Measurements from ENCODE around the gene HAND1. TPM values are rescaled to one million over a fixed set of nuclear protein-coding genes. Genes with fewer than 3 reads are reported as not detected.

Gene HAND1
- 0.19 to 0.26 TPM (median 0.23 TPM) in 5 replicates for total RNA-seq (2022; extraction: Qiagen RNA extraction; ENCODE audit: low read depth)

DNA sequence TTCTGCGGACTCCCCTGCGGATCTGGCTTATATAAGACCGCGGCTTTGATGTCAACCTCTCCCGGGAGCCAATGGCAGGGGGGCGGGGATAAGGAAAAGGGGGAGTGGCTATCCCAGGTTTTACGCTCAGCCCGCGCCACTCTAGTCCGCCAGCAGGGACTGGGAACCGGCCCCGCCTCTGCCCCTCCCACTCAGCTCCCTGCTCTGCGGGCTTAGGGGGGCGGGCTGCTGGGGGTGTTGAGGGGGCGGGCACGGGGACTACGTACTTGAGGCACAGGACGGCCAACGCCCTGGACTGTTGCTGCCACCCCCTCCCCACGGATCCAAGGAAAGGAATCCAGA lies at the start of gene HAND1:
Gene HAND1, minus strand, starts transcription at position 4 of the 342 bp plus-strand sequence. CDS start 219 bp downstream, outside the sequence.

DNA sequence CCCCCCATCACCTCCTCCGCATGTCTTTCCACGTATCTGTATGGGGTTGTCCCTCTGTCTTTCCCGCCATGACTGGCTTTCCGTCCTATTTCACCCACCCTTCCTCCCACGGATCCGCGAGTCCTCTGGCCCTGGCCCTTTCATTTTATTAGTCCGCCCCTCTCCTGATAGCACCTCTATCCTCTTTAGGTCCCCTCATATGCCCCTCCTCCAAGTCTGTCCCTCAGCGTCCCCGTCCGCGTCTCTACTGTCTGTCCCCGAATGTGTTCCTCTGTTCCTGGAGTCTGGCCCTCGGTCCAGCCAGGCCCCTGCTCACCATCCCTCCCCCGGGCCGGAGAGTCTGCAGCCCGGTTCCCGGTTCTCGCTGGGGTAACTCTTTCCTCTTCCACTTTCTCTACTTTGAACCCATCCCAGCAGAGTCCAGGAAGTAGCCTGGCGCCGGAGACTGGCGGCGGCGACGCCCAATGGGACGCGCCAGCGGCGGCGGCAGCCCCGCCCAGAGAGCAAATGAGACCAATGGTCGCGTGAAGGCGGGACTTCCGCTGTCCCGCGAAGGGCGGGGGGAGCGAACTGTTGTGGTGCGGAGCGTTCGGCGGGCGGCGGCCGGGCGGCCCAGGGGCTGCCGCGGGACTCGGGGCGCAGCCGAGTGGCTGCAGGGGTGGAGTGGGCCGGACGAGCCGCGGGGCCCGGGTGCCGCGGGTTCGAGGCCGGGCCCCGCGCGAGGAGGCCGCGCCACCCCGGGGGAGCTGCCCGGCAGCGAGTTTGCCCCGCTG lies 32.4 kb downstream of the HAND1 start, which contains the start of gene SAP30L:
Gene SAP30L, plus strand, starts transcription at position 576 of the 773 bp plus-strand sequence. CDS start 608 bp downstream, outside the sequence.

Other genes with a start within 250 kb of the HAND1 start
- gene SAP30L, start 32.2 kb downstream of the HAND1 start, total RNA-seq (2022; extraction: Qiagen RNA extraction; ENCODE audit: low read depth) = 24.3 to 33.4 TPM (median 31.6 TPM) in 5 replicates

Data from A549 treated with GW870086 at 1 μM for 4 hours (cell line).